C1 segment of cervical spinal cord (tissue), 14 donors: ENCODE data around the gene CARD18.
"Not testable (repeated sequence)": the region's sequence is repeated elsewhere in the genome, so short reads cannot be mapped to it uniquely, and the experiment has no call there.

Source experiments
- DNase-seq, 14 donors: peaks; one replicate each; lab custom pipeline; 2025; lab: John Stamatoyannopoulos, UW

CARD18 gene

DNA sequence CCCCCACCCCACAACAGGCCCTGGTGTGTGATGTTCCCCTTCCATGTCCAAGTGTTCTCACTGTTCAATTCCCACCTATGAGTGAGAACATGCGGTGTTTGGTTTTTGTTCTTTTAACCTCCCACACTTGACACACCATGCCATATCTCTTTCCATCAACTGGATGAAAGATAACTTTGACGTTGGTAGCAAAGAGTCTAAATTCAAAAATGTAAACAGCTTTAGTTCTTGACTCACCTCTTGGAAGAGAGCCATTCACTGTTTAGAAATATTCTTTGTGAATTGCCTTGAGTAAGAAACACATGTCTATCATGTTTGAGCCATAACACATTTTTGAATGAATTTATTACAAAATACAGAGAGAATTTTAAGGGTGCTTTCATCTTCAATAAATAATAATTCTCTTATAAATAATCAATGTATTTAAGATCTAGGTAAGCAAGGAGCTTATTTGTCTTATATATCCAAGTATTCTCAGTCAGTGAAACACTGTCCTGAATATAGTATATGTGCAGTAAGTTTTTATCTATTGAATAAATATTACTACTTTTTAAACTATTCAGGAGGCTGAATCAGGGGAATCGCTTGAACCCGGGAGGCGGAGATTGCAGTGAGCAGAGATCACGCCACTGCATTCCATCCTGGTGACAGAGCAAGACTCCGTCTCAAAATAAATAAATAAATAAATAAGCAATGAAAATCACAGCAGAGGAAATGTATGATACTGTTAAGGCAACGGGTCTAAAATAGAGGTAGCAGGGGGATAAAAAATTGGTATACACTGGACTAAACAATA is 6.7 kb downstream of the CARD18 start:
- no peak for DNase-seq

DNA sequence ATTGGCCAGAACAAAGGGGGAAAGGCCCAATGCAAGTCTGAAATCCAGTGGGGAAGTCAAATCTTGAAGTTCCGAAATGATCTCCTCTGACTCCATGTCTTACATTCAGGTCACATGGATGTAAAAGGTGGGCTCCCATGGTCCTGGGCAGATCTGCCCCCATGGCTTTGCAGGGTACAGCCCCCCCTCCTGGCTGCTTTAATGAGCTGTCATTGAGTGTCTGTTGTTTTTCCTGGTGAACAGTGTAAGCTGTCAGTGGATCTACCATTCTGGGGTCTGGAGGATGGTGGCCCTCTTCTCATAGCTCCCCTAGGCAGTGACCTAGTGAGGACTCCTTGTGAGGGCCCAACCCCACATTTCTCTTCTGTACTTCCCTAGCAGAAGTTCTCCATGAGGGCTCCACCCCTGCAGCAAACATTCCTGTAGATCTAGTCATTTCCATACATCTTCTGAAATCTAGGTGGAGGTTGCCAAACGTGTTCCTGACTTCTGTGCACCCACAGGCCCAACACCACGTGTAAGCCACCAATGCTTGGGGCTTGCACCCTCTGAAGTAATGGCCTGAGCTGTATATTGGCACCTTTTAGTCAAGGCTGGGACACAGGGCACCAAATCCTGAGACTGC is 9.3 kb downstream of the CARD18 start:
- no peak for DNase-seq

GRCh38 chr11:105124756-105125155 is 14.8 kb downstream of the CARD18 start:
- DNase-seq = no peak

DNA sequence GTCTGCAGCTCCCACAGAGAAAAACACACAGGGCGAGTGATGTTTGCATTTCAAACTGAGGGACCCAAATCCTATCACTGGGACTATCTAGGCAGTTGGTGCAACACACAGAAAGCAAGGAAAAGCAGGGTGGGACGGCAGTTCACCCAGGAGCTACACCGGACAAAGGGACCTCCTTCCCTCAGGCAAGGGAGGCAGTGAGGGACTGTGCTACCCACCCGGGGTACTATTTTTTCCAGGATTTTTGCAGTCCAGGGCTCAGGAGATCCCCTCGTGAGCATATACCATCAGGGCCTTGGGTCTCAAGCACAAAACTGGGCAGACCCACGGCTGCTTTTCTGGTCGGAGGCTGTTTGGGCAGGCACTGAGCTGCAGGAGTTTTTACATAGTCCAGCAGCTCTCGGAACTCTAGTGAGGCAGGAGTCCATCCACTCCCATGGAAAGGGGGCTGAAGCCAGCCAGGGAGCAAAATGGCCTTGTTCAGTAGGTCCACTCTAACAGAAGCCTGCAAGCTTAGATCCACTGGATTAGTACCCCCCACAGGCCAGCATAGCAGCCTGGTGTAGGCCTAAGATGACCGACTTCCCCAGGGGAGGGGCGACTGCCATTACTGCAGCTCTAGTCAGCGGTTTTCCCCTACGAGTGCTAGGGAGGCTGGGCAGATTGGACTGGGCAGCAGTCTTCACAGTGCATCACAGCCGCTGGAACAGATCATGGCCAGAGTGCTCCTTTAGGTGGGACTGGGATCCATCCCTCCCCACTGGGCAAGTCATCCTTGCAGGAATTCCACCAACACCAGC is 28.2 kb downstream of the CARD18 start:
- DNase-seq = peak in 1 of 14 donors; percentile 1

DNA sequence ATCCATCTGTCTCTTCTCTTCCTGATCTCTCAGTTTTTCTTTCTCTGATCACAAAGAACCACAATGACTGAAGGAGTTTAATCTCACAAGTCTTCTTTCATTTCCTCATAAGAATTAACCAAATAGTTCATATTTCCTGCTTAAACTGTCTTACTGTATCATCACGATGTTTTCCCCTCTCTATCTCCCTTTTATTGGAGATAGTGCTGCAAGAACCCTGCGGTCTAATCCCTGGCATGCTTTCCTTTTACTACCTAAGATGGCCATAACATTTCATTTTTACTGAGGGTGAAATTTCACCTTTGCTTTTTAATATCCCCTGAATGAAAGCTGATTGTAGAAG is 28.9 kb downstream of the CARD18 start:
- DNase-seq = no peak

DNA sequence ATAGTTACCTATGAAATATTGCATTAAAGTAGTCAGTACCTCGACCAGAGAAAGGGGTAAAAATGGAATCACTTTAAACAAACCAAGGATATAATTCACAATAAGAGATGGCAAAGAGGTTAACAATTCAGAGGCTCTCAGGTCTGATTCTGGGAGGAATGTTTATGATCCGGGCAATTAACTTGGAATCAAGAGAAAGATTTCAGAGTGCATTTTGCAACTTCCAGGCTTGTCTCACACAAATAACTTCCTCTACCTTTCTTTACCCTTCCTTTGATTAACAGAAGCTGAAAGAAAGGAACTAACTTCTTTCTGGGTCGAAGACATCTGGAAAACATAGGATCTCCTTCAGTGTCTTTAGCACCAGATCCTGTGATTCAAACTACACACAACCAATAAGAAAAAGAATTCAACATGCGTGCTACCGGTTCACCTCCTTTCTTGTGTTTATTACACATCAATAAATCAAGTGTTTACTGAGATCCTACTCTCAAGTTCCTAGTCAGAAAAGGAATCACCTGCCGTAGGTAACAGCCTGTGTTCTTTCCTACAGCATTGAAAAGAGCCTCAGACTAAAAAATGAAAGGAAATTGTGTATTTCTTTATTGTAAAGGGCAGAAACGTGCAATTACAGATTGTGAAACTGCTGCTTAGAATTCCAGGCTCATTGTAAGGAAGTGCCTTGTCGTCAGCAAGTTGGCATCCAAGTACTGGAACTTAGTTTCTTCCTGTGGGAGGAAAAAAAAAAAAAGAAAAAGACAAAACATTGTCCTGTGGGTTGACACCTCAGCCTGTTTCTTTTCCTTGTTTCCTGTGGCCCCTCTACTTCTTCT is 29.5 kb downstream of the CARD18 start:
- no peak for DNase-seq

GRCh38 chr11:105109321-105109720 is 30.2 kb downstream of the CARD18 start:
- DNase-seq = no peak

DNA sequence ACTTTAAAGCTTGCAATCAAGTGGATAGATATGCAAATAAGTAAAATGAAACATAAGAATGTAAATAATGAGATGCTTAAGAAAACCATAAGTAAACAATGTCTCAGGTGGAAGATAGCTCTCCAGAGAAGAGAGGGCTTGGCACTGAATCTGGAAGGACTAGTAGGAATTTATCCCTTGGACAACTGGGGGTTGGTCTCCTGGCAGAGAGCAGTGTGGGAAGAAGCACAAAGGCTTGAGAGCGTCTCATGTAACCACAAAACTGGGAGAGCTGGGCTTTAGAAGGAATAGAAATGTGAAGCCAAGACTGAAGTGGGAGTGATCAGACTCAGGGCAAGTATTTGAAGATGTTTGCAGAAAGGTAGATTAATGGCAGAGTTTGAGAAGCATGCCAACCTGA is 31.3 kb downstream of the CARD18 start:
- DNase-seq = no peak

DNA sequence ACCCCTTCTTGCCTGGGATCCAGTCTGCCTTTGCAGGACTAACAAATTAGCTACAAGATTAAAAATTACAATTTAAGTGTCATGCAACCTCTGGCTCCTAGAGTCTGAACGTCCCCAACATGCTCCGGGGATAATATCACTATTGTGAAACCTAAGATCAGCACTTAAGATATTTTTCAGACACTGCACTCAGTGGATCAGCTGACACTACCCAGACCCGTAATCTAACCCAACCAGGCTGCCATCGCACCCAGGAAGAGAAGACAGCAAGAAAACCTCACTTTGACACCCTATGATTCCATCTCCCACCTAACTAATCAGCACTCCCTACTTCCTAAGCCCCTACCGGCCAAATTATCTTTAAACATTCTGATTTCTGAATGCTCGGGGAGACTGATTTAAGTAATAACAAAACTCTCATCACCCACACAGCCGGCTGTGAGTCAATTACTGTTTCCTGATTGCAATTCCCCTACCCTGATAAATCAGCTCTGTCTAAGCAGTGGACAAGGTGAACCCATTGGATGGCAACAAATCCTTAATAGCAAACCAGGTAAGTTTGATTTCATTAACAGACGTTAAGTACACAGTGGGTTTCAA is 32.2 kb downstream of the CARD18 start:
- DNase-seq = not testable (repeated sequence)

- no peak for DNase-seq
These were observed 33.4 kb downstream of the CARD18 start for GRCh38 chr11:105106140-105106539.

DNA sequence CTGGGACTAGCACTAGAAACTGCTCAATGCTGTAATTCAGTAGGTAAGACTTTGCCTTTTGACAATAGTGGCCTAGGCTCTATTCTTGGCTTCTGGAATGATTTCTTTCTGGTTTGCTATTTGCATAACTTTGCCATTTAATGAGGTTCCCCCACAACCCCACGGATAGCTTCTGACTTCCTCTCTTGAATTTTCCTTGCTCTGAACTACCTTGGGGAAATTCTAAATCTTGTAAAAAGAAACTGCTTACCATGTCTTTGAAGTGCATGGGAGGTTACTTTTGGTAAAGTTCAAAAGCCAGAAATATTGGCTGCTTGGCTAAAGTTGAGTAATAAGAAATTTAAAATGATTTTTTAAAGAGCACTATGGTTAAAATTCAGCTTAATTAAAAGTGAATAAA is 35.3 kb downstream of the CARD18 start:
- DNase-seq = no peak

- DNase-seq = no peak
These were observed 36.2 kb downstream of the CARD18 start for GRCh38 chr11:105103336-105103735.

DNA sequence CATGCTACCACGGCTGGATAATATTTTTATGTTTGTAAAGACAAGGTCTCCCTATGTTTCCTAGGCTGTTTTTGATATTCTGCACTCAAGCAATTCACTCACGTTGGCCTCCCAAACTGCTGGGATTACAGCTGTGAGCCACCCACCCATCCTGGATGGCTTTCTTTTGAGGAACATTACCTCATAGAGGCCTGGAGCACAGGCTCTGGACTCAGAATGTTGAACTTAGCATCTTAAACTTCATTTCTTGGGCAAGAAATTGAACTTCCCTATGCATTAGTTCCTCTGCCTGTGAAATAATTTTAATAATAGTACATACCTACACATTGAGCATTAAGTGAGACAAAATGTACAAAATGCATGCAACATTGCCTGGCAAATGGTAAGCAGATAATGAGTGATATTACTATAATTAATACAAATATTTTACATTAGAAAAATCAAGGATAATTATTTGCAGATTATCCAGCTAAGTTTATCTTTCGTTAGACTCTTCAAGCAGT is 37.4 kb downstream of the CARD18 start:
- not testable (repeated sequence) for DNase-seq

DNA sequence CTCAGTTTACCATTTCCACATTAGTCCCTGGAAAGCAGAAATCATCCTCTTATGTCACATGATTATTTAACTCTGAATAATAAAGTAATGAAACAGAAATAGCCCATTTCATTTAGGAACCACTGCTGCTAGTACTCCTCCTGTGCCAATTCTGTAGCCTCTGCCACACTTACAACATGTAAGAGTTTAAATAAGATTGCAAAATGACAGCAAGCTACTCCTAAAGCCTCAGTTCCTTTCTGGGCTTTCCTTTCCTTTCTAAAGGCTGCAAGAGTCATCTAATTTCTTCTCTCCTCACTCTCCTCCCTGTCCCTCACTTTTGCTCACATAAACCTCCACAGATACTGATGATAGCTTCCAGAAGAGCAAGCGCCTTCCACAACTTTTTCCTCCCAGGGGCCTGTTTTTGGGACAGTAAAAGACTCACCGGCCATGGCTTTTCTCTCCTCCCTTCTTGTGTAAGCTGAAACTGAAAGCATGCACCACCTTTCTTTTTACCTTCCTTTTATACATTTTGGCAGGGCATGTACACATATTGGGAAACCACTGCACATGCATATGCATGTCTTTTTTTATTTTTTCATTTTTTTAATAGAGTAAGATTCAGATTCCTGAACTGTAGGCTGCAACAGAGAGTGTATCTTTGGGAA is 38.5 kb downstream of the CARD18 start:
- DNase-seq = no peak

DNA sequence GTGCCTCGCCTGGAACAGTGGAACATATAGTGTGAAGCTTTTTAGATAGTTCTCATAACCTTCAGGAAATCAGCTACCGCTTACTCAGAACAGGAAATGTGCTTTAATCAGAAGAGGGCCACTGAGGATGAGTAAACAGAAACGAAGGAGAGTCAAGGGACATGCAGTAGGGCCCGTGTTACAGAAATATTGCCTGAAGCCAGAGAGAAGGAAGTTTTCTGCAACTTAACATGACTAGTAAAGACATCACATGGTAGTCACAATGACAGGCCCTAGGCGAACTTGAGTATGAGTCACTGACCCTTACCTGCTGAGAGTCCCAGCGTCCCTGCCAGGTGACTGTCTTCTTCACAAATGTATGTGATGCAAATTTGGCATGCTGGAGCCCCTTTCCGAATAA is 39.4 kb downstream of the CARD18 start:
- no peak for DNase-seq

- DNase-seq = not testable (repeated sequence)
These were observed 40.0 kb downstream of the CARD18 start for GRCh38 chr11:105099594-105099993.

DNA sequence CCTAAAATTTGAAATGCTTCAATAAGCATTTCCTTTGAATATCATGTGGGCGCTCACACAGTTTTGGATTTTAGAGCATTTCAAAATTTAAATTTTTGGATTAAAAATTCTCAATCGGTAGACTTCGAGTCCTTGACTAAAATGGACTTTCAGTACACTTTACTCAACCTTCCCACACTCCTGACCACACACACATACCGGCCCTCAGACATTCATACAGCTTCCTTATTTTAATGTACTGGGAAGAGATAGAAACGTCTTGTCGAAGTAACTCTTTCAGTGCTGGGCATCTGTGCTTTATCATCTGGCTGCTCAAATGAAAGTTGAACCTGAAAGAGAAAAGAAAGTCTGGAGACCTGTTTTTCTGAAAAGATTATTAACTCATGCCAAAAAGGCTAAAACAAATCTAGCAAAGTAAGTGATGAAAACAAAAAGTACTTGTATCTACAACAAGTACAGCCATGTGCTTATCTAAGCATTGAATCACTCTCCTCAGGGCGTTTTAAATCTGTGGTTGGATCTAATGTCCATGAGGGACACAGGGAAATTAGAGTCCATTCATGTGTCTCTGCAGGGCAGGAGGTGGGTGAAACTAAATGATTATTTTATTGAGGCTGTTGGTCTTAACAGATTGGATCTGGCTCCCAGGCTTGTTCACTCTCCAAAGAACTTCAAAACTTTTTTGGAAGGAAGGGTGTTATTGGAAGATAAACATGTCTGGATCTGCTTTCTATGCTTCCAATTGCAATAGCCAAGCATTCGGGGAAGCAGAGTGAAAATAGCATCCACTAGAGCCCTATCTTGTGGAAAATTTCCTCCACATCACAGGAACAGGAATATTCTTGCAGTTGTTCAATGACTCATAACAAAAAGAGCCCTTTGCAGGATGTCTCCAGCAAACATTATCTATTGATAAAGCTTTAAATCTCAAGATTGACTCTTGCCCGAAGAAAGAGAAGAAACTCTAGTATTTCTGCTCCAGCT is 47.0 kb downstream of the CARD18 start:
- no peak for DNase-seq
